ENCODE results near the gene ITGB3BP.

DNA sequence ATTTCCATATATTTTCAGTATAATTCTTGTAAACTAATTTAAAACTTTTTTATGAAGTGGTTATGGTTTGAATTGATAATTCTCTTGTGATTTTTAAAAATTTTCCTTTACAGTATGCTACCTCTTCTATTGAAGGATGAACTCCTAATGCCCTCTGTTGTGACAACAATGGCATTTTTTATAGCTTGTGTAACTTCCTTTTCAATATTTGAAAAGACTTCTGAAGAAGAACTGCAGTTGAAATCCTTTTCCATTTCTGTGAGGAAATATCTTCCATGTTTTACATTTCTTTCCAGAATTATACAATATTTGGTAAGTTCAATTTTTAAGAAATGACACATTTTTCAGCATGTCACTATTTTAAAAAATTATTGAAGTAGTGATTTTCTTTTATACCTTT lies 94.2 kb downstream of the ITGB3BP start:
- TF ChIP-seq EZH2phosphoT487 (IDR thresholded peaks at IDR 0.05; ENCODE audit: borderline replicate concordance, low read depth, low read length), result no peak
- TF ChIP-seq, protein P1, sequence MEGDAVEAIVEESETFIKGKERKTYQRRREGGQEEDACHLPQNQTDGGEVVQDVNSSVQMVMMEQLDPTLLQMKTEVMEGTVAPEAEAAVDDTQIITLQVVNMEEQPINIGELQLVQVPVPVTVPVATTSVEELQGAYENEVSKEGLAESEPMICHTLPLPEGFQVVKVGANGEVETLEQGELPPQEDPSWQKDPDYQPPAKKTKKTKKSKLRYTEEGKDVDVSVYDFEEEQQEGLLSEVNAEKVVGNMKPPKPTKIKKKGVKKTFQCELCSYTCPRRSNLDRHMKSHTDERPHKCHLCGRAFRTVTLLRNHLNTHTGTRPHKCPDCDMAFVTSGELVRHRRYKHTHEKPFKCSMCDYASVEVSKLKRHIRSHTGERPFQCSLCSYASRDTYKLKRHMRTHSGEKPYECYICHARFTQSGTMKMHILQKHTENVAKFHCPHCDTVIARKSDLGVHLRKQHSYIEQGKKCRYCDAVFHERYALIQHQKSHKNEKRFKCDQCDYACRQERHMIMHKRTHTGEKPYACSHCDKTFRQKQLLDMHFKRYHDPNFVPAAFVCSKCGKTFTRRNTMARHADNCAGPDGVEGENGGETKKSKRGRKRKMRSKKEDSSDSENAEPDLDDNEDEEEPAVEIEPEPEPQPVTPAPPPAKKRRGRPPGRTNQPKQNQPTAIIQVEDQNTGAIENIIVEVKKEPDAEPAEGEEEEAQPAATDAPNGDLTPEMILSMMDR (conservative IDR thresholded peaks at IDR 0.05; ENCODE audit: low read length), result no peak

All from OCI-LY7 (cell line).